Thoracic aorta (tissue), 2 donors: ENCODE data around the gene NGLY1. TPM values are rescaled to one million over a fixed set of nuclear protein-coding genes. Genes with fewer than 3 reads are reported as not detected.

ENCODE experiments used
- ATAC-seq: fragments of 150-250 bp; one replicate; pipeline ENCODE4 v1.8.0; 2017; ENCODE audit warnings: low read depth; ENCODE audit not compliant: insufficient number of reproducible peaks, low FRiP score
- DNase-seq: peaks from one replicate; pipeline ENCODE4 v3.0.0-alpha.2; 2020; ENCODE audit warnings: low spot score
- H3K27ac ChIP-seq, 2 donors: fragments of 200-600 bp; sonication (generic); 1 replicate in 1 of 2; 2 replicates in 1 of 2; pipeline ENCODE4 v1.5.1; 2016; ENCODE audit warnings: mild to moderate bottlenecking in 2 of 2, moderate library complexity in 2 of 2
- H3K27me3 ChIP-seq: fragments of 200-600 bp; sonication (generic); replicated peaks from 2 replicates; pipeline ENCODE4 v1.6.0; 2016; ENCODE audit warnings: mild to moderate bottlenecking; ENCODE audit not compliant: insufficient read depth
- H3K36me3 ChIP-seq: fragments of 200-600 bp; sonication (generic); one replicate; pipeline ENCODE4 v1.5.1; 2016
- H3K4me1 ChIP-seq, 2 donors: fragments of 200-600 bp; sonication (generic); 1 replicate in 1 of 2; 2 replicates in 1 of 2; pipeline versions ENCODE4 v1.5.1 to v1.6.0; 2016; ENCODE audit warnings: low read depth in 2 of 2, mild to moderate bottlenecking in 1 of 2; ENCODE audit not compliant: control insufficient read depth in 1 of 2
- H3K4me3 ChIP-seq: fragments of 200-600 bp; sonication (generic); 2 replicates; pipeline ENCODE4 v1.5.1; 2016; ENCODE audit warnings: mild to moderate bottlenecking
- H3K9me3 ChIP-seq: fragments of 200-600 bp; sonication (generic); 2 replicates; pipeline ENCODE4 v1.5.1; 2016
- CTCF ChIP-seq: fragments of 200-600 bp; sonication (generic); IDR thresholded peaks from one replicate; pipeline ENCODE4 v1.5.1; 2019; ENCODE audit warnings: antibody characterized with exemption
- total RNA-seq, 2 donors: library from RNA; depleted of rRNA; stranded (reverse); fragments of >200 nt; gene quantifications; one replicate each; pipeline versions ENCODE4 v1.1.0 to v1.2.3, GENCODE V29; 2016

The NGLY1 gene
- total RNA-seq, 2 donors from 2014 or later, result 16.5 to 26.9 TPM

DNA sequence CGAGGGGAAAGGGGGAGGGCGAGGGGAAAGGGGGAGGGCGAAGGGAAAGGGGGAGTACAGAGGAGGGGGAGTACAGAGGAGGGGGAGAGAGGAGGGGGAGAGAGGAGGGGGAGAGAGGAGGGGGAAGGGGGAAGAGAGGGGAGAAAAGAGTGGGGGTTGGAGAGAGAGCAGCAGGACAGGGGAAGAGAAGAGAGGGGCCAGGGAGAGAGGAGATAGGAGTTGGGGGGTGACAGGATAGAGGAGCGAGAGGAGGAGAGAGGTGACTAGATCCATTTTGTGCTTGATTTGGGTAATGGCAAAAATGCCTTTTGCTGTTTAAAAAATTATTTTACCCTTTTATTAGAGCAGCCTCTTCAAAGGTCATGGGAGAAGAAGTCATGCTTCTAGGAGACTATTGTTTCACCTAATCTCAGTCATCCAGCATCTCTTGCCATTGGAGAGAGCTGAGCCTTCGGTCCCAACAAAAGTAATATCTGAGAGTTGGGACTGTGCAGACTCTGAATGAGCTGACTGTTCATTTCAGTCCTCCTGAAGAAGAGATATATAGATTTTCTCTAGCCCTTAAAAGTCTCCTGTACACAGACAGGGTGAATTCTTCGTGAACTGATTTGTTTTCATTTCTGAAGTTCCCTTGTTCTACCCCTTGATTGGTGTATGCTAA lies 103.5 kb downstream of the NGLY1 start:
- Histone ChIP-seq H3K9me3 (no peaks in the 10 kb centered on the region), H3K36me3 (no peaks in the 10 kb centered on the region)

DNA sequence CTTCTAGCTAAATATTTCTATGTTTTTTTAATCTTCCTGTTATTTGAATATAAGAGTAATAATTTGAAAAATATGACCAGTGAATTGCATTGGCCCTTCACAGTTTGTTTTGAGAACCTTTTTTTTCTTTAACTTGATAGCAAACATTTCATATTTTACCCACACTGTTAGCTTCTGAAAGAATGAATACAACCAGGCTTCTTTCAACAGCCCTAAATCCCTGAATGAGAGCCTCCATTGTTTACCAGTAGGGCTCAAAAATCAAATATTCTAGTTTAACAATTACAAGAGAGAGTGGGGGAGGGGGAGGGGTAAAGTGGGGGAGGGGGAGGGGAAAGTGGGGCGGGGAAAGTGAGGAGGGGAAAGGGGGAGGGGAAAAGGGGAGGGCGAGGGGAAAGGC lies 104.1 kb downstream of the NGLY1 start:
- H3K4me1 ChIP-seq, result no peaks in the 10 kb centered on the region
- H3K36me3 ChIP-seq, result no peaks in the 10 kb centered on the region
- H3K4me3 ChIP-seq, result no peak overlapping the region
- no peaks in the 10 kb centered on the region for H3K9me3 ChIP-seq
- ATAC-seq (no peak), DNase-seq (no peak)
- no peak for TF ChIP-seq CTCF
- no peak overlapping the region for H3K27ac ChIP-seq
- H3K27me3 ChIP-seq, result no peaks in the 10 kb centered on the region

More for the DNA sequence above, 103.5 kb downstream of the NGLY1 start:
- no peak for TF ChIP-seq CTCF
- no peak overlapping the region for H3K27ac ChIP-seq
- DNase-seq (no peak), ATAC-seq (no peak)
- H3K4me3 ChIP-seq, result no peak overlapping the region
- no peaks in the 10 kb centered on the region for H3K27me3 ChIP-seq
- H3K4me1 ChIP-seq, result no peaks in the 10 kb centered on the region

- Histone ChIP-seq H3K9me3 (no peaks in the 10 kb centered on the region), H3K4me3 (no peak overlapping the region), H3K4me1 (no peaks in the 10 kb centered on the region), H3K27me3 (no peaks in the 10 kb centered on the region), H3K36me3 (no peaks in the 10 kb centered on the region), H3K27ac (no peak overlapping the region)
- no peak for DNase-seq
- no peak for TF ChIP-seq CTCF
- ATAC-seq, result no peak
These were observed 104.7 kb downstream of the NGLY1 start for GRCh38 chr3:25678581-25678980.

- no peaks in the 10 kb centered on the region for H3K4me1 ChIP-seq
- ATAC-seq, result no peak
- H3K27me3 ChIP-seq, result no peaks in the 10 kb centered on the region
- H3K9me3 ChIP-seq, result no peaks in the 10 kb centered on the region
- no peak overlapping the region for H3K4me3 ChIP-seq
- H3K36me3 ChIP-seq, result no peaks in the 10 kb centered on the region
- H3K27ac ChIP-seq, result no peak overlapping the region
- TF ChIP-seq CTCF, result no peak
- no peak for DNase-seq
These were observed 106.1 kb downstream of the NGLY1 start for GRCh38 chr3:25677121-25677520.

DNA sequence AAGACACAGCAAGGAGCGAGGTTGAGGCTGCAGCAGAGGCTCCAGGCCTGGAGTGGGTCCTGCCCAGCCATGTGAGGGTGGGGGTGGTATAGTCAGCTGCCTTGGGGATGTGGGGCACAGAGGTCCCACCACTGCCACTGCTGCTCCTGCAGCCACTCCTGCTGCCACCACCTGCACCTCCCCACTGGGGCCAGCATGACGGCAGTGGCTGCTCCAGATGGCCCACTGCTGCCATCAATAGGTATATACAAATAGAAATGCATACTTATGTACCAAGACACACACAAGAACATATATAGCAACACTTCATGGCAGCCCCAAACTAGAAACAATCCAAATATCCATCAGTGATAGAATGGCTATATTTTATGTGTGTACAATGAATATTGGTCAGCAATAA lies 108.6 kb downstream of the NGLY1 start:
- no peak for TF ChIP-seq CTCF
- no peaks in the 10 kb centered on the region for H3K36me3 ChIP-seq
- H3K4me1 ChIP-seq, result no peaks in the 10 kb centered on the region
- no peaks in the 10 kb centered on the region for H3K9me3 ChIP-seq
- ATAC-seq (no peak), DNase-seq (no peak)
- no peak overlapping the region for H3K27ac ChIP-seq
- no peak overlapping the region for H3K4me3 ChIP-seq
- no peaks in the 10 kb centered on the region for H3K27me3 ChIP-seq
